Measurements from ENCODE around the gene CEACAM16. TPM values are rescaled to one million over a fixed set of nuclear protein-coding genes. Genes with fewer than 3 reads are reported as not detected.

CEACAM16 gene
- total RNA-seq, 1 donor from 2014 or later: not detected

DNA sequence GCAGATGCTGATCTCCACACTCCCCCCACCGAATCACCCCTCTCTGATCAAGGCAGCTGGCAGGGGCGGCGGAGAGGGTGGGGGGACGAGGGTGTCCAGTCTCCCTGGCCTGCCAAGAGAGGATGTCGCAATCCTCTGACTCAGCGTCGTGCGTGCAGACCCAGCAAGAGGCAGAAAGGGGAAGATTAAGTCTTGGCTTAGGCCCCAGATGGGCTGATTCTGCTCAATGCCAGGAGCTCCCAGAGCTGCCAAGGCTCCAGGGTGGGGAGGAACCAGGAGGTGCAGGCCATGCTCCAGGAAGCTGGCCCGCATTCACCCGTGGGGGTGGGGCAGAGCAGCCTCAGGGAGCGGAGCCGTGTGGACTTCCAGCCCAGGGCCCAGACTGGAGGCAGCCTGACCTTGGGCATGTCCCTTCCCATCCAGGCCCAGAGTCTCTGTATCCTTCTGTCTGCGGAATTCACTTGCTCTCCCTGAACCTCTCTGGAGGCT, 42.9 kb downstream of the CEACAM16 start:
- TF ChIP-seq, protein P1, sequence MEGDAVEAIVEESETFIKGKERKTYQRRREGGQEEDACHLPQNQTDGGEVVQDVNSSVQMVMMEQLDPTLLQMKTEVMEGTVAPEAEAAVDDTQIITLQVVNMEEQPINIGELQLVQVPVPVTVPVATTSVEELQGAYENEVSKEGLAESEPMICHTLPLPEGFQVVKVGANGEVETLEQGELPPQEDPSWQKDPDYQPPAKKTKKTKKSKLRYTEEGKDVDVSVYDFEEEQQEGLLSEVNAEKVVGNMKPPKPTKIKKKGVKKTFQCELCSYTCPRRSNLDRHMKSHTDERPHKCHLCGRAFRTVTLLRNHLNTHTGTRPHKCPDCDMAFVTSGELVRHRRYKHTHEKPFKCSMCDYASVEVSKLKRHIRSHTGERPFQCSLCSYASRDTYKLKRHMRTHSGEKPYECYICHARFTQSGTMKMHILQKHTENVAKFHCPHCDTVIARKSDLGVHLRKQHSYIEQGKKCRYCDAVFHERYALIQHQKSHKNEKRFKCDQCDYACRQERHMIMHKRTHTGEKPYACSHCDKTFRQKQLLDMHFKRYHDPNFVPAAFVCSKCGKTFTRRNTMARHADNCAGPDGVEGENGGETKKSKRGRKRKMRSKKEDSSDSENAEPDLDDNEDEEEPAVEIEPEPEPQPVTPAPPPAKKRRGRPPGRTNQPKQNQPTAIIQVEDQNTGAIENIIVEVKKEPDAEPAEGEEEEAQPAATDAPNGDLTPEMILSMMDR (conservative IDR thresholded peaks at IDR 0.05; ENCODE audit: low read depth, low read length): no peak
- no peak overlapping the region for H3K4me3 ChIP-seq (ENCODE audit: low read depth, low read length)
- DNase-seq (ENCODE audit: low read depth): peak; percentile 97

- H3K4me3 ChIP-seq (ENCODE audit: low read depth, low read length): no peak overlapping the region
- TF ChIP-seq, protein P1 (conservative IDR thresholded peaks at IDR 0.05; ENCODE audit: low read depth, low read length): no peak
- DNase-seq (ENCODE audit: low read depth): no peak
Measured at GRCh38 chr19:44742330-44743061, 43.5 kb downstream of the CEACAM16 start.

DNA sequence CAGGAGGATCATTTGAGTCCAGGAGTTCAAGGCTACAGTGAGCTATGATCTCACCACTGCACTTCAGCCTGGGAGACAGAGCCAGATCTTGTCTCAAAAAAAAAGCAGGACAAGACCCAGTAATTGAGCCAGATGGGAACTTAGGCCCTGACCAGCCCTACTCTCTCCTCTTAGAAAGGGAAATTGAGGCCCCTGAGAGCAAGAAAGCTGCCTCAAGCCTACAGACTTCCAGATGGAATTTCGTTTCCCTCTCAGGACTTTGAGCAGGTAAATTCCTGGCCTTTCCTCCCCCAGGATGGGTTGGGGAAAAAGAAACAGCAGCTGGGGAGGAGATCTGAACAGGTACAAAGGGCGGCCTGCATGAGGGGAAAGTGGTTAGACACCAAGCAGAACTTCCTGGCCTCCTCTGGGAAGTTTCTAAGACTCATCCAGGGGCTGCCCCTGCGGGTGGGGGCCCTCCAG, 46.0 kb downstream of the CEACAM16 start:
- DNase-seq (ENCODE audit: low read depth): no peak
- TF ChIP-seq, protein P1 (conservative IDR thresholded peaks at IDR 0.05; ENCODE audit: low read depth, low read length): no peak
- no peak overlapping the region for H3K4me3 ChIP-seq (ENCODE audit: low read depth, low read length)

- no peak for DNase-seq (ENCODE audit: low read depth)
- no peak overlapping the region for H3K4me3 ChIP-seq (ENCODE audit: low read depth, low read length)
- TF ChIP-seq, protein P1 (conservative IDR thresholded peaks at IDR 0.05; ENCODE audit: low read depth, low read length): no peak
Measured at GRCh38 chr19:44745341-44745831, 46.4 kb downstream of the CEACAM16 start.

DNA sequence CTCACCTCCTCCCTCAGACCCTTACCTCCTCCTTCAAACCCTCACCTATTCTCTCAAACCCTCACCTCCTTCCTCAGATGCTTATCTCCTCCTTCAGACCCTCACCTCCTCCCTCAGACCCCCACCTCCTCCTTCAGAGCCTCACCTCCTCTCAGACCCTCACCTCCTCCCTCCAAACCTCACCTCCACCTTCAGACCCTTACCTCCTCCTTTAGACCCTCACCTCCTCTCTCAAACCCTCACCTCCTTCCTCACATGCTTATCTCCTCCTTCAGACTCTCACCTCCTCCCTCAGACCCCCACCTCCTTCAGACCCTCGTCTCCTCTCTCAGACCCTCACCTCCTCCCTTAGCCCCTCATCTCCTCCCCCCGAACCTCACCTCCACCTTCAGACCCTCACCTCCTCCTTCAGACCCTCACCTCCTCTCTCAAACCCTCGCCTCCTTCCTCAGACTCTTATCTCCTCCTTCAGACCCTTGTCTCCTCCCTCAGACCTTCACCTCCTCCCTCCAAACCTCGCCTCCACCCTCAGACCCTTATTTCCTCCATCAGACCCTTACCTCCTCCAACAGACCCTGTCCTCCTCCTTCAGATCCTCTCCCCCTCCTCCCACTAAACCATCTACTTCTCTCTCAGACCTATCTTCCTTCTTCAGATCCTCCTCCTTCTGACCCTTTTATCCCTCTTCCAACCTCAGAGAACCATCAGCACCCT, 47.1 kb downstream of the CEACAM16 start:
- TF ChIP-seq, protein P1 (conservative IDR thresholded peaks at IDR 0.05; ENCODE audit: low read depth, low read length): no peak
- DNase-seq (ENCODE audit: low read depth): no peak
- H3K4me3 ChIP-seq (ENCODE audit: low read depth, low read length): no peak overlapping the region

- TF ChIP-seq, protein P1 (conservative IDR thresholded peaks at IDR 0.05; ENCODE audit: low read depth, low read length): no peak
- DNase-seq (ENCODE audit: low read depth): no peak
- H3K4me3 ChIP-seq (ENCODE audit: low read depth, low read length): no peak overlapping the region
Measured at GRCh38 chr19:44746616-44746945, 47.6 kb downstream of the CEACAM16 start.

Measured in epithelial cell of proximal tubule (primary cell).